Right lobe of liver (tissue), 4 donors: Measurements from ENCODE around the gene UBE2V1.

Experiments
- CTCF ChIP-seq, 4 donors: fragments of 200-600 bp in 3 of 4; fragments of 450-650 bp in 1 of 4; IDR thresholded peaks; one replicate each; pipeline versions ENCODE4 v1.5.1 to v1.8.0; 2016 to 2022; ENCODE audit warnings: antibody characterized with exemption in 4 of 4, mild to moderate bottlenecking in 2 of 4
- POLR2A ChIP-seq: fragments of 450-650 bp; IDR thresholded peaks from one replicate; pipeline ENCODE4 v1.6.1; 2017; ENCODE audit warnings: antibody characterized with exemption, mild to moderate bottlenecking
- donor health status: DM: no; HTN: no; CAD: no.
- donor health status: DM: no; HTN: no; CAD: no.
- donor health status: DM: no; HTN: yes; CAD: no.

GRCh38 chr20:50122763-50123162 is 9.8 kb upstream of the UBE2V1 start:
- TF ChIP-seq CTCF (IDR thresholded peaks at IDR 0.05), result no peak
- TF ChIP-seq POLR2A, result no peak
